Raji (cell line): Measurements from ENCODE around the gene ATP2B2.

Experiments used
- POLR2A ChIP-seq: IDR thresholded peaks from 2 replicates; pipeline ENCODE4 v1.6.1; 2011; ENCODE audit warnings: low read depth, low read length, control low read depth; ENCODE audit not compliant: insufficient read depth

ATP2B2 gene

GRCh38 chr3:10285272-10286132 is 219.9 kb downstream of the ATP2B2 start:
- TF ChIP-seq POLR2A, result no peak

- no peak for TF ChIP-seq POLR2A
Observed at GRCh38 chr3:10284496-10284895, 220.9 kb downstream of the ATP2B2 start.

DNA sequence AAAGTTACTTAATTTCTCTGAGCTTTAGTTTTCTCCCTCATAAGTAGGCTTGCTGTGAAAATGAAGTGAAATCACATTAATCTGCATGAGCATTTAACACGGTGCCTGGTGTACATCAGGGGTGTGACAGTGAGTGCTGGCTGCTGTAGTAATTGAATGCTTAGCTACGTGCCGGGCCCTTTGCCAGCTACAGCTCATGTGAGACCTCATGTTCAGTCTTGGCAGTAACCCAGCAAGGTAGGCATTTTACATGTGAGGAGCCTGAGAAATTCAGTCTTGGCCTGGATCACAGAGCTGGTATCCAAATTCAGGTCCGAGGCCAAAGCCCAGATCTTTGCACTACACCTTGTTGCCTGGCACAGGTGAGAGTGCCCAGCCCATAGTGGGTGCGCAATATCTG is 221.7 kb downstream of the ATP2B2 start:
- no peak for TF ChIP-seq POLR2A

GRCh38 chr3:10281951-10282350 is 223.4 kb downstream of the ATP2B2 start:
- no peak for TF ChIP-seq POLR2A

DNA sequence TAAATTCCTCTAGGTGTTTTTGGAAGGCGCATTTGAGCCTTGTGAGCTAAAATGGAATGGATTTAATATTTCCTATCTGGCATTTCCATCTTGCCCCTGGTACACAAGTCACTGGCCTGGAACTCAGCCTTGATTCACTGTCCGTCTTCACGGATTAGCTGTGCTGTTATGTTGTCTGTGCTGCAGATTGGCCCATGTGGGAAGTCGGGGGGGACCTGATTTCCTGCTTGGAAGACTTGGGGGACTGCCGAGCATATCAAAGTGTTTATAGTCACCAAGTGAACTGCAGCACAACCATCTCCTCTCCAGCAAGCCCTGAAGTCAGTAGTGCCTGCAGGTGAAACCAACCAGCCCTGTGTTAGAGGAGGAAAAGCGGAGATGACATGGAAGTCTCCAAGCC is 224.8 kb downstream of the ATP2B2 start:
- TF ChIP-seq POLR2A, result no peak

DNA sequence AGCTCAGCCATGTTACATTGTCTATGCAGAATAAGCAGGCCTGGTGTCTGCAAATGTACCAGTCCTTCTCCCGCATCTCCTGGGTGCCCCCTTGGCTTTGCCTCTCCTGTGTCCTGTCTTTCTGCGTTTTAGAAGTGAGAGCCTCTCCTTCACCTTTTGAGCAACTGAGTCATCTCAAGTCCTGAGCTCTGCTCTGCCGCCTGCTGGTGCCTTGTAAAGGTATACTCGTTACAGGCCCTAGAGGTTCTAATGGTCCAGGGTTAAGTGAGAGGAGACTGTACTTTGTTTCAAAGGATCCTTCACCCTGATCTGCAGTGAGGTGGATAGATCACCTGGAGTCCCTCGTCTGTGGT is 225.2 kb downstream of the ATP2B2 start:
- TF ChIP-seq POLR2A, result no peak

GRCh38 chr3:10279384-10280176 is 225.8 kb downstream of the ATP2B2 start:
- TF ChIP-seq POLR2A, result no peak

DNA sequence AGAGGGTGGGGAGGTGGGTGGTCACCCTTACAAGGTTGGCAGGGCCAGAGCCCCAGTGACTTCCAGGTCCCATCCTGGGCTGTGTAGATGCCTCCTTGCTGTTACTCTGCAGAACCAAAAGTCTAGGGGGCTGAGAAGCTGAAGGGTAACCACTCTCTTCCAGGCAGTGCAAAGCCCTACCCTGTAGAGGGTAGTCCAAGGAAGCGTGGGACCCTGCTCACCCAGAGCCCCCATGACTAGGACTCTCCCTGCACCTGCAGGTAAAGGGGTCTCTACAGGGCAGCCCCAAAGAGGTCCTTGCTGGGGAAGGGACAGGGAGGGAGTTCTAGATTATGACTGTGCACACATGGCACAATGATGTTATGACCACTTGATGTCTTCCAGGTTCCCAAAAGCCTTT is 226.9 kb downstream of the ATP2B2 start:
- no peak for TF ChIP-seq POLR2A

DNA sequence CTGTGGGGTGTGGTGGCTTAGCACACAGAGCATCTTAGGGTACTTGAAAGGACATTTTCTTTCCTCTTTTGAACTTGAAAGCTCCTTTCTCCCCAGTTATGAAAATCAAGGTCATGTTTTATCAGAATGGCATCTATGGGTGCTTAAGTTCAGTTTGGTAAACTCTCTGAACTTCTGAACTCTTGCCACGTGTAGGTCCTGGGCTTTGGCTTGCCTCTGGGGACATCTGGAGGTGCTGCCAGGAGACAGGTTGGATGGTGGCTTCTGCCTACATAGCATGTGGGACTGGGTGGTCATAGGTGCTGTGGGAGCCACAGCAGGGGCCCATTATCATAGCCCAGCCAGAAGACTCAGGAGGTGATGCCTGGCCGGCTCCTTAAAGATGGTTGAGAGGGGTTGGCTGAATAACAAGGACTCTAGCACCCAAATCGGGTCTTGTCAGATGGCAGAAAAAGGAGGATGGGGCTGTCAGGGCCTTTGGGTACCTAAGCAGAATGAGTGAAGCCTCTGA is 228.2 kb downstream of the ATP2B2 start:
- TF ChIP-seq POLR2A, result no peak

- no peak for TF ChIP-seq POLR2A
Observed at GRCh38 chr3:10274601-10275000, 230.8 kb downstream of the ATP2B2 start.
